ENCODE data around the gene F11R.
"Not testable (repeated sequence)": the region's sequence is repeated elsewhere in the genome, so short reads cannot be mapped to it uniquely, and the experiment has no call there.

Gene F11R

GRCh38 chr1:161013131-161013487, 7.8 kb downstream of the F11R start:
- no peak for DNase-seq (ENCODE audit: low spot score)

GRCh38 chr1:161012420-161012819, 8.5 kb downstream of the F11R start:
- no peak for DNase-seq (ENCODE audit: low spot score)

- no peak for DNase-seq (ENCODE audit: low spot score)
Measured at GRCh38 chr1:161009602-161010211, 11.2 kb downstream of the F11R start.

- no peak for DNase-seq (ENCODE audit: low spot score)
Measured at GRCh38 chr1:161008869-161009510, 12.0 kb downstream of the F11R start.

GRCh38 chr1:161007369-161007768, 13.6 kb downstream of the F11R start:
- no peak for DNase-seq (ENCODE audit: low spot score)

- no peak for DNase-seq (ENCODE audit: low spot score)
Measured at GRCh38 chr1:161006563-161006962, 14.4 kb downstream of the F11R start.

- DNase-seq (ENCODE audit: low spot score), result no peak
Measured at GRCh38 chr1:161001525-161001924, 19.4 kb downstream of the F11R start.

GRCh38 chr1:161000736-161001480, 20.0 kb downstream of the F11R start:
- no peak for DNase-seq (ENCODE audit: low spot score)

- no peak for DNase-seq (ENCODE audit: low spot score)
Measured at GRCh38 chr1:160999376-160999775, 21.6 kb downstream of the F11R start.

GRCh38 chr1:160997323-160998038, 23.5 kb downstream of the F11R start:
- DNase-seq (ENCODE audit: low spot score), result no peak

- DNase-seq (ENCODE audit: low spot score), result no peak
Measured at GRCh38 chr1:160996178-160996577, 24.8 kb downstream of the F11R start.

- no peak for DNase-seq (ENCODE audit: low spot score)
Measured at GRCh38 chr1:160993544-160994193, 27.3 kb downstream of the F11R start.

- not testable (repeated sequence) for DNase-seq (ENCODE audit: low spot score)
Measured at GRCh38 chr1:160992036-160992435, 28.9 kb downstream of the F11R start.

- no peak for DNase-seq (ENCODE audit: low spot score)
Measured at GRCh38 chr1:160987359-160988050, 33.4 kb downstream of the F11R start.

GRCh38 chr1:160985723-160986122, 35.2 kb downstream of the F11R start:
- DNase-seq (ENCODE audit: low spot score), result no peak

- no peak for DNase-seq (ENCODE audit: low spot score)
Measured at GRCh38 chr1:160981584-160982411, 39.2 kb downstream of the F11R start.

GRCh38 chr1:160979286-160979685, 41.7 kb downstream of the F11R start:
- DNase-seq (ENCODE audit: low spot score), result no peak

- DNase-seq (ENCODE audit: low spot score), result no peak
Measured at GRCh38 chr1:160978510-160978927, 42.4 kb downstream of the F11R start.

- DNase-seq (ENCODE audit: low spot score), result no peak
Measured at GRCh38 chr1:160975026-160975425, 45.9 kb downstream of the F11R start.

- DNase-seq (ENCODE audit: low spot score), result no peak
Measured at GRCh38 chr1:160973491-160973890, 47.5 kb downstream of the F11R start.

- no peak for DNase-seq (ENCODE audit: low spot score)
Measured at GRCh38 chr1:160972939-160973338, 48.0 kb downstream of the F11R start.

All from putamen (tissue), 1 donor.